GM12878 (cell line): ENCODE measurements around the gene NUBPL. TPM values are rescaled to one million over a fixed set of nuclear protein-coding genes. Genes with fewer than 3 reads are reported as not detected.

Source experiments
- ATAC-seq: fragments of 200-7000 bp; cut with Tn5 transposase; 3 replicates; pipeline ENCODE4 v1.9.1; 2020; ENCODE audit warnings: mild to moderate bottlenecking, moderate library complexity
- BruUV-seq: library from RNA; stranded (reverse); fragments of 400-500 nt; replicated peaks from 2 replicates; lab custom pipeline; 2021; lab: Mats Ljungman, UMichigan
- CTCF ChIA-PET: fragments of 300-600 bp; sonication (Branson Sonifier 250); formaldehyde crosslinking; extraction: SDS; loops from one replicate; lab custom pipeline; 2021; ENCODE audit warnings: inconsistent platforms; lab: Yijun Ruan, JAX
- POLR2A ChIA-PET: fragments of 350-600 bp; formaldehyde crosslinking; extraction: SDS; loops from one replicate; lab custom pipeline; 2021; ENCODE audit warnings: inconsistent platforms; lab: Charles Lee
- RAD21 ChIA-PET: fragments of 300-600 bp; sonication (Branson Sonifier 250); formaldehyde crosslinking; loops from one replicate; lab custom pipeline; 2023; ENCODE audit warnings: antibody characterized with exemption; ENCODE audit not compliant: unreplicated experiment; lab: Charles Lee
- SMC1A ChIA-PET: fragments of 300-600 bp; sonication (Branson Sonifier 250); formaldehyde crosslinking; loops from one replicate; lab custom pipeline; 2023; ENCODE audit not compliant: unreplicated experiment, uncharacterized antibody; lab: Charles Lee
- DNase-seq: peaks from one replicate; pipeline ENCODE4 v3.0.0-alpha.2; 2011; ENCODE audit warnings: low read depth, low spot score
- FAIRE-seq: peaks from 3 replicates; lab custom pipeline; 2011; peaks lifted over from hg19 to GRCh38; lab: Jason Lieb, UNC
- H2AFZ ChIP-seq: 2 replicates; pipeline ENCODE4 v1.6.0; 2011; ENCODE audit warnings: low read depth, low read length, control low read depth; ENCODE audit not compliant: control insufficient read depth
- H3K27ac ChIP-seq: 2 replicates; pipeline ENCODE4 v1.5.1; 2011; ENCODE audit warnings: control low read depth; ENCODE audit not compliant: control insufficient read depth, insufficient read depth
- H3K27me3 ChIP-seq, 2 experiments: replicated peaks in 1 of 2; 2 replicates each; pipeline versions ENCODE4 v1.6.0 to v1.6.1; 2011; ENCODE audit warnings: low read length in 1 of 2; ENCODE audit not compliant: control insufficient read depth in 2 of 2, insufficient read depth in 2 of 2
- H3K36me3 ChIP-seq, 2 experiments: 2 replicates each; pipeline ENCODE4 v1.5.1; 2011; ENCODE audit warnings: low read length in 1 of 2; ENCODE audit not compliant: control insufficient read depth in 2 of 2, insufficient read depth in 2 of 2
- H3K4me1 ChIP-seq: 2 replicates; pipeline ENCODE4 v1.6.1; 2011; ENCODE audit warnings: mild to moderate bottlenecking, low read length, moderate library complexity, mixed read lengths; ENCODE audit not compliant: control insufficient read depth, insufficient read depth
- H3K4me2 ChIP-seq: 2 replicates; pipeline ENCODE4 v1.6.0; 2011; ENCODE audit warnings: control low read depth; ENCODE audit not compliant: control insufficient read depth, insufficient read depth
- H3K4me3 ChIP-seq: fragments of 200-600 bp; sonication (generic); 2 replicates; pipeline ENCODE4 v1.5.1; 2016
- H3K79me2 ChIP-seq: 2 replicates; pipeline ENCODE4 v1.6.0; 2011; ENCODE audit warnings: low read length; ENCODE audit not compliant: control insufficient read depth, insufficient read depth
- H3K9ac ChIP-seq: 2 replicates; pipeline ENCODE4 v1.8.0; 2011; ENCODE audit warnings: low read length, control low read depth, mixed read lengths; ENCODE audit not compliant: control insufficient read depth, insufficient read depth
- H3K9me3 ChIP-seq: replicated peaks from 3 replicates; pipeline ENCODE4 v1.5.1; 2011; ENCODE audit warnings: mild to moderate bottlenecking, low read length; ENCODE audit not compliant: control insufficient read depth, insufficient read depth
- H4K20me1 ChIP-seq: 2 replicates; pipeline ENCODE4 v1.6.0; 2011; ENCODE audit not compliant: control insufficient read depth, insufficient read depth
- EED ChIP-seq: sonication (generic); IDR thresholded peaks from 2 replicates; pipeline ENCODE4 v1.6.1; 2016; ENCODE audit warnings: antibody characterized with exemption, low read depth
- HDAC6 ChIP-seq: fragments of 200-600 bp; sonication (generic); IDR thresholded peaks from one replicate; pipeline ENCODE4 v1.8.0; 2017; ENCODE audit warnings: antibody characterized with exemption; ENCODE audit not compliant: unreplicated experiment
- RAD21 ChIP-seq: IDR thresholded peaks from 2 replicates; pipeline ENCODE4 v1.6.1; 2011; ENCODE audit warnings: mild to moderate bottlenecking, low read depth, low read length, moderate library complexity; ENCODE audit not compliant: insufficient read depth
- SMC3 ChIP-seq: IDR thresholded peaks from 2 replicates; pipeline ENCODE4 v1.6.1; 2011; ENCODE audit warnings: low read length, improper control_type of control experiment, borderline replicate concordance
- ZSCAN29 ChIP-seq: fragments of 450-650 bp; IDR thresholded peaks from 2 replicates; pipeline ENCODE4 v1.6.1; 2017; ENCODE audit warnings: mild to moderate bottlenecking, moderate library complexity
- WGBS: methylation state at CpG from one replicate; pipeline ENCODE4 v1.1.6; 2016; ENCODE audit warnings: low lambda C conversion rate; ENCODE audit not compliant: insufficient replicate concordance, insufficient coverage; ENCODE audit errors: missing lambda C conversion rate; 5-methylcytosine and 5-hydroxymethylcytosine counted together
- in situ Hi-C: fragments of 300-500 bp; cut with MboI; formaldehyde crosslinking; loops from 9 replicates; pipeline ENCODE4 v1.14.3; 2018; ENCODE audit warnings: mixed read lengths
- intact Hi-C: fragments of 100-400 bp; cut with micrococcal nuclease; formaldehyde crosslinking; loops from one replicate; pipeline ENCODE4 v1.14.2; 2022; ENCODE audit not compliant: unreplicated experiment
- polyA plus RNA-seq, 11 experiments: library from polyadenylated mRNA; depleted of rRNA in 4 of 11; unstranded in 6 of 11; stranded (reverse) in 5 of 11; fragments of >200 nt; fragmentation: Nextera tagmentation in 4 of 11; fragmentation: Illumina TruSeq in 1 of 11; extraction: Ambion mirVana in 4 of 11; extraction: Trizol in 1 of 11; gene quantifications; 1 replicate in 1 of 11; 2 replicates in 10 of 11; pipeline versions ENCODE4 v1.2.1 to v1.2.3, GENCODE V29; 2011 to 2016; ENCODE audit warnings: inconsistent platforms in 2 of 11, missing spikeins in 2 of 11, low read depth in 1 of 11
- total RNA-seq, 4 experiments: library from RNA; depleted of rRNA in 3 of 4; stranded (reverse); fragments of >200 nt in 3 of 4; fragmentation: Illumina TruSeq in 1 of 4; extraction: Trizol in 1 of 4; gene quantifications; 2 replicates each; pipeline versions ENCODE4 v1.2.1 to v1.2.3, GENCODE V29; 2013 to 2021
- TF ChIP-seq, protein P1 (sequence below), 3 experiments: IDR thresholded peaks in 2 of 3; conservative IDR thresholded peaks in 1 of 3; 2 replicates each; pipeline ENCODE4 v1.5.1; 2011; ENCODE audit warnings: low read depth in 3 of 3, low read length in 3 of 3, mild to moderate bottlenecking in 3 of 3, control low read depth in 2 of 3, moderate library complexity in 2 of 3, inconsistent platforms in 1 of 3, mixed read lengths in 1 of 3; ENCODE audit not compliant: control insufficient read depth in 2 of 3, insufficient read depth in 1 of 3; ENCODE audit errors: extremely low read depth in 1 of 3

Gene NUBPL
- total and polyA plus RNA-seq, 10 of the 15 experiments (the other 5 are each of a cell fraction or from before 2014, with no cell fraction given): 3.4 to 11.6 (median 8.1) TPM

DNA sequence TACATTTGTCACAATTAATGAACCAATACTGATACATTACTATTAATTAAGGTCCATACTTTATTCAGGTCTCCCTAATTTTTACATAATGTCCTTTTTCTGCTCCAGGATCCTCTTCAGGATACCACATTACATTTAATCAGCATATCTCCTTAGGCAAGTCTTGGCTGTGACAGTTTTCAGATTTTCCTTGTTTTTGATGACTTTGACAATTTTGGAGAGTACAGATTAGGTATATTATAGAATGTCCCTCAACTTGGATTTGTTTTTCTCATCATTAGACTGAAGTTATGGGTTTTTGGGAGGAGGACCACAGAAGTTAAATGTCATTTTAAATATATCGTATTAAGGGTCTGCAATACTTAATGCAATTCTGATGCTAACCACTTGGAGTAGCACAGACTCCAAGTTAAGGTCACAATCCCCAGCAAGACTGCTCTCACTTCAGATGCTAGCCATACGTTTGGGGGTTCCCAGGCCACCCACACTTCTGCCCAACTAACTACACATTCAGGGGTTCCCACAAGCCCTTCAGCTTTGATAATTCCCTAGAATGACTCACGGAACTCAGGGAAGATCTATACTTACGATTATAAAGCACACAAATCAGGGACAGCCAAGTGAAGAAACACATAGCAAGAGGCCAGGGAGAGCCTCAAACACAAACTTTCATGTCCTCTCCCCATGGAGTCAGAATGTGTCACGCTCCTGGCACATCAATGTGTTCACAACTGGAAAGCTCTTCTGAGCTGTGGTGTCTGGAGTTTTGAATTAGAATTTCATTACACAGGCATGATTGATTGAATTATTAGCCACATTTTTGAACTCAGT lies 17.0 kb upstream of the NUBPL start:
- H4K20me1 ChIP-seq: no peaks in the 10 kb centered on the region
- 10% methylated on average over 5 of the region's 5 CpGs for WGBS
- H3K4me2 ChIP-seq: no peak overlapping the region
- H3K9ac ChIP-seq: no peak overlapping the region
- no peak for FAIRE-seq
- TF ChIP-seq, protein P1, sequence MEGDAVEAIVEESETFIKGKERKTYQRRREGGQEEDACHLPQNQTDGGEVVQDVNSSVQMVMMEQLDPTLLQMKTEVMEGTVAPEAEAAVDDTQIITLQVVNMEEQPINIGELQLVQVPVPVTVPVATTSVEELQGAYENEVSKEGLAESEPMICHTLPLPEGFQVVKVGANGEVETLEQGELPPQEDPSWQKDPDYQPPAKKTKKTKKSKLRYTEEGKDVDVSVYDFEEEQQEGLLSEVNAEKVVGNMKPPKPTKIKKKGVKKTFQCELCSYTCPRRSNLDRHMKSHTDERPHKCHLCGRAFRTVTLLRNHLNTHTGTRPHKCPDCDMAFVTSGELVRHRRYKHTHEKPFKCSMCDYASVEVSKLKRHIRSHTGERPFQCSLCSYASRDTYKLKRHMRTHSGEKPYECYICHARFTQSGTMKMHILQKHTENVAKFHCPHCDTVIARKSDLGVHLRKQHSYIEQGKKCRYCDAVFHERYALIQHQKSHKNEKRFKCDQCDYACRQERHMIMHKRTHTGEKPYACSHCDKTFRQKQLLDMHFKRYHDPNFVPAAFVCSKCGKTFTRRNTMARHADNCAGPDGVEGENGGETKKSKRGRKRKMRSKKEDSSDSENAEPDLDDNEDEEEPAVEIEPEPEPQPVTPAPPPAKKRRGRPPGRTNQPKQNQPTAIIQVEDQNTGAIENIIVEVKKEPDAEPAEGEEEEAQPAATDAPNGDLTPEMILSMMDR (IDR thresholded peaks at IDR 0.05 in 2 of 3, conservative IDR thresholded peaks at IDR 0.05 in 1 of 3; ENCODE audit: control insufficient read depth in 2 of 3, extremely low read depth in 1 of 3, insufficient read depth in 1 of 3, low read depth in 3 of 3, low read length in 3 of 3): peak; percentile 27 to 40 (median 30); a peak in 5 of 6 replicates
- TF ChIP-seq RAD21 (peak; percentile 53; the same call in 1 of the 2 replicates), ZSCAN29 (no peak), HDAC6 (no peak), EED (no peak), SMC3 (peak; percentile 19; the same call in 1 of the 2 replicates)
- H3K4me3 ChIP-seq: no peak overlapping the region
- no peaks in the 10 kb centered on the region for H3K4me1 ChIP-seq
- no peak overlapping the region for H3K27ac ChIP-seq
- no peaks in the 10 kb centered on the region for H3K79me2 ChIP-seq
- ChIA-PET SMC1A (interaction anchor here (1.2 kb wide), 1 partner anchor 708 kb away, joined by 3 read pairs; no protein-coding TSS in a partner anchor), POLR2A (interaction anchor here (0.6 kb wide), 1 partner anchor 10 kb away, joined by 3 read pairs; no protein-coding TSS in a partner anchor), RAD21 (no interaction called here), CTCF (interaction anchor here (0.7 to 1.3 kb wide), 2 partner anchors 47 to 382 kb away, joined by 3 to 4 read pairs; no protein-coding TSS in a partner anchor)
- ATAC-seq: peak; percentile 90
- H3K9me3 ChIP-seq: no peaks in the 10 kb centered on the region
- no peak for DNase-seq
- H3K36me3 ChIP-seq: no peaks in the 10 kb centered on the region
- H2AFZ ChIP-seq: peak overlapping the region; percentile 50
- H3K27me3 ChIP-seq: no peaks in the 10 kb centered on the region
- no TSS peak for BruUV-seq
- intact Hi-C loops: no loop called here
- in situ Hi-C loops: no loop called here
